Breast epithelium (tissue), 3 donors: ENCODE data around the gene KEAP1.

Experiments used
- CTCF ChIP-seq, 3 donors: fragments of 450-650 bp; IDR thresholded peaks; one replicate each; pipeline ENCODE4 v1.5.1; 2016 to 2017; ENCODE audit warnings: antibody characterized with exemption in 3 of 3, mild to moderate bottlenecking in 3 of 3, moderate library complexity in 3 of 3
- POLR2A ChIP-seq: fragments of 450-650 bp; IDR thresholded peaks from one replicate; pipeline ENCODE4 v1.6.1; 2016; ENCODE audit warnings: antibody characterized with exemption, mild to moderate bottlenecking, moderate library complexity

- no peak for TF ChIP-seq CTCF (IDR thresholded peaks at IDR 0.05)
- no peak for TF ChIP-seq POLR2A
Measured at GRCh38 chr19:10543059-10543419, 39.9 kb upstream of the KEAP1 start.
